Prostate gland (tissue), 2 donors: Measurements from ENCODE around the gene PPP2R5A. TPM values are rescaled to one million over a fixed set of nuclear protein-coding genes. Genes with fewer than 3 reads are reported as not detected.

ENCODE experiments used
- DNase-seq: peaks from one replicate; pipeline ENCODE4 v3.0.0-alpha.2; 2019; ENCODE audit warnings: low spot score
- H3K27ac ChIP-seq, 2 donors: fragments of 200-600 bp; sonication (generic); 2 replicates each; pipeline ENCODE4 v1.5.1; 2017 to 2019
- H3K27me3 ChIP-seq: fragments of 200-600 bp; sonication (generic); replicated peaks from 2 replicates; pipeline ENCODE4 v1.5.1; 2019; ENCODE audit not compliant: insufficient read depth
- H3K36me3 ChIP-seq, 2 donors: fragments of 200-600 bp; sonication (generic); 1 replicate in 1 of 2; 2 replicates in 1 of 2; pipeline versions ENCODE4 v1.5.1 to v1.8.1; 2017 to 2019
- H3K4me1 ChIP-seq: fragments of 200-600 bp; sonication (generic); replicated peaks from 2 replicates; pipeline ENCODE4 v1.5.1; 2019
- H3K4me3 ChIP-seq, 2 donors: fragments of 200-600 bp; sonication (generic); 2 replicates each; pipeline ENCODE4 v1.5.1; 2017 to 2019
- H3K9me3 ChIP-seq: fragments of 200-600 bp; sonication (generic); 2 replicates; pipeline ENCODE4 v1.5.1; 2017
- POLR2A ChIP-seq: fragments of 450-650 bp; IDR thresholded peaks from one replicate; pipeline ENCODE4 v1.6.1; 2016; ENCODE audit warnings: antibody characterized with exemption, mild to moderate bottlenecking
- POLR2AphosphoS5 ChIP-seq: sonication (generic); formaldehyde crosslinking; IDR thresholded peaks from one replicate; pipeline ENCODE4 v1.6.1; 2017; ENCODE audit warnings: antibody characterized with exemption
- WGBS: methylation state at CpG from one replicate; pipeline ENCODE4 v1.1.5; 2018; 5-methylcytosine and 5-hydroxymethylcytosine counted together
- intact Hi-C: fragments of 100-400 bp; cut with DNase I; formaldehyde crosslinking; loops from one replicate; pipeline ENCODE4 v1.14.2; 2022
- total RNA-seq, 2 donors: library from RNA; depleted of rRNA; stranded (reverse); fragments of >200 nt; gene quantifications; one replicate each; pipeline ENCODE4 v1.1.0, GENCODE V29; 2016
- TF ChIP-seq, protein P1 (sequence below), 4 experiments: fragments of 200-600 bp in 2 of 4; fragments of 450-650 bp in 2 of 4; sonication (generic) in 2 of 4; IDR thresholded peaks; 1 replicate in 3 of 4; 2 replicates in 1 of 4; pipeline ENCODE4 v1.5.1; 2016 to 2019; ENCODE audit warnings: antibody characterized with exemption in 4 of 4, mild to moderate bottlenecking in 2 of 4, moderate library complexity in 2 of 4

The PPP2R5A gene
- total RNA-seq, 2 donors from 2014 or later: 33.5 to 49.5 TPM

GRCh38 chr1:212326541-212326940 is 41.3 kb downstream of the PPP2R5A start:
- intact Hi-C loops: no loop called here
- H3K36me3 ChIP-seq: no peaks in the 10 kb centered on the region
- no peaks in the 10 kb centered on the region for H3K9me3 ChIP-seq
- H3K4me1 ChIP-seq: no peaks in the 10 kb centered on the region
- TF ChIP-seq POLR2A (no peak), POLR2AphosphoS5 (no peak)
- TF ChIP-seq, protein P1, sequence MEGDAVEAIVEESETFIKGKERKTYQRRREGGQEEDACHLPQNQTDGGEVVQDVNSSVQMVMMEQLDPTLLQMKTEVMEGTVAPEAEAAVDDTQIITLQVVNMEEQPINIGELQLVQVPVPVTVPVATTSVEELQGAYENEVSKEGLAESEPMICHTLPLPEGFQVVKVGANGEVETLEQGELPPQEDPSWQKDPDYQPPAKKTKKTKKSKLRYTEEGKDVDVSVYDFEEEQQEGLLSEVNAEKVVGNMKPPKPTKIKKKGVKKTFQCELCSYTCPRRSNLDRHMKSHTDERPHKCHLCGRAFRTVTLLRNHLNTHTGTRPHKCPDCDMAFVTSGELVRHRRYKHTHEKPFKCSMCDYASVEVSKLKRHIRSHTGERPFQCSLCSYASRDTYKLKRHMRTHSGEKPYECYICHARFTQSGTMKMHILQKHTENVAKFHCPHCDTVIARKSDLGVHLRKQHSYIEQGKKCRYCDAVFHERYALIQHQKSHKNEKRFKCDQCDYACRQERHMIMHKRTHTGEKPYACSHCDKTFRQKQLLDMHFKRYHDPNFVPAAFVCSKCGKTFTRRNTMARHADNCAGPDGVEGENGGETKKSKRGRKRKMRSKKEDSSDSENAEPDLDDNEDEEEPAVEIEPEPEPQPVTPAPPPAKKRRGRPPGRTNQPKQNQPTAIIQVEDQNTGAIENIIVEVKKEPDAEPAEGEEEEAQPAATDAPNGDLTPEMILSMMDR (IDR thresholded peaks at IDR 0.05): no peak
- no peak for DNase-seq
- H3K27ac ChIP-seq: no peak overlapping the region
- 81% methylated on average over 3 of the region's 3 CpGs for WGBS
- H3K4me3 ChIP-seq: no peak overlapping the region
- H3K27me3 ChIP-seq: no peaks in the 10 kb centered on the region

DNA sequence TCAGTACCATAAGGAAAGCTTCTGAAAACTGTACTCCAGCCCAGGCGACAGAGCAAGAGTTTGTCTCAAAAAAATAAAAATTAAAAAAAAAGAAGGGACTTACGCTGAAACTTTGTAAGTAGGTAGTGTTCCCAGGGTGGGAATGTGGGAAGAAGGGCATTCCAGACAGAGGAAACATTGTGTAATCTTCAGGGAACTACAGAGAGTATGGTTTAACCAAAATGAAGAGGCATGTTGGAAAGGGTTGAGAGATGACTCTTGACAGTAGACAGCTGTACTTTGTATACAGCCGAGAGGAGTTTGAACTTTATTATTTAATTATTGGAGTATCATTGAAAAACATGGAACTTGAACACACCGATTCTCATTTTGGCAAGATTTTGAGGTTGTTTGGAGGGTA is 43.0 kb downstream of the PPP2R5A start:
- no peaks in the 10 kb centered on the region for H3K36me3 ChIP-seq
- intact Hi-C loops: no loop called here
- no peaks in the 10 kb centered on the region for H3K27me3 ChIP-seq
- no peak overlapping the region for H3K4me3 ChIP-seq
- no peak overlapping the region for H3K27ac ChIP-seq
- DNase-seq: no peak
- no peaks in the 10 kb centered on the region for H3K9me3 ChIP-seq
- H3K4me1 ChIP-seq: no peaks in the 10 kb centered on the region
- WGBS: 64% methylated on average over 4 of the region's 4 CpGs
- TF ChIP-seq, protein P1 (IDR thresholded peaks at IDR 0.05): no peak
- TF ChIP-seq POLR2A: no peak

GRCh38 chr1:212329105-212329504 is 43.9 kb downstream of the PPP2R5A start:
- Histone ChIP-seq H3K4me1 (no peaks in the 10 kb centered on the region), H3K27me3 (no peaks in the 10 kb centered on the region), H3K36me3 (no peaks in the 10 kb centered on the region), H3K9me3 (no peaks in the 10 kb centered on the region), H3K27ac (no peak overlapping the region), H3K4me3 (no peak overlapping the region)
- intact Hi-C loops: no loop called here
- no peak for DNase-seq
- 89% methylated on average over 2 of the region's 2 CpGs for WGBS
- TF ChIP-seq, protein P1 (IDR thresholded peaks at IDR 0.05): no peak
- TF ChIP-seq POLR2A (no peak), POLR2AphosphoS5 (no peak)

DNA sequence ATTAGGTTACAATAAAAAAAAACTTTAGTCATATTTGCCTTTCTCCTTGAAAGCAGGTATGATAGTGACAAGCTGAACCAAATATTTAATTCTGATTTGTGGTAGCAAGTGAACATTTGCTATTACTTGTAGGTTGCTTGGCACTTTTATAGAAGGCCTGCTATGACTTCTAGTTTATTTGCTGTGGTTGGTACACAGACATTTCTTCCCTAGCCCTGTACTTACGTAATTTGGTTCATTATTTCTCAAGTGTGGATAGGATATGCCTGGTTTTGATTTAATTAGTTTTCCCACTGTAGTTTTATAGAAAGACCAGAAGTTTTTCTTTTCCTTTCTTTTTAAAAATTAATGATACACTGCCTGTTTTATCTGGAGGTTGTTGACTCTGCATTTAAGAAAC is 55.9 kb downstream of the PPP2R5A start:
- DNase-seq: no peak
- Histone ChIP-seq H3K27me3 (no peaks in the 10 kb centered on the region), H3K36me3 (no peaks in the 10 kb centered on the region), H3K9me3 (no peaks in the 10 kb centered on the region), H3K27ac (no peak overlapping the region), H3K4me3 (no peak overlapping the region), H3K4me1 (no peaks in the 10 kb centered on the region)
- TF ChIP-seq, protein P1 (IDR thresholded peaks at IDR 0.05): no peak
- no peak for TF ChIP-seq POLR2AphosphoS5
- TF ChIP-seq POLR2A: no peak
- intact Hi-C loops: no loop called here
- WGBS: 69% methylated on average over 1 of the region's 1 CpG

- intact Hi-C loops: no loop called here
These were observed 59.7 kb downstream of the PPP2R5A start for GRCh38 chr1:212344905-212345304.

More at GRCh38 chr1:212344905-212345304, 59.7 kb downstream of the PPP2R5A start:
- no peak for DNase-seq
- Histone ChIP-seq H3K4me3 (no peak overlapping the region), H3K4me1 (no peaks in the 10 kb centered on the region), H3K9me3 (no peaks in the 10 kb centered on the region), H3K27me3 (no peaks in the 10 kb centered on the region), H3K36me3 (no peaks in the 10 kb centered on the region), H3K27ac (no peak overlapping the region)
- 98% methylated on average over 4 of the region's 4 CpGs for WGBS
- TF ChIP-seq, protein P1 (IDR thresholded peaks at IDR 0.05): no peak
- TF ChIP-seq POLR2AphosphoS5 (no peak), POLR2A (no peak)
